Measurements from ENCODE around the gene STAT4.
A peak's percentile ranks its signal among the peaks of the same experiment; 100 is the strongest.

Gene STAT4

GRCh38 chr2:191158193-191158592 is 7.4 kb upstream of the STAT4 start:
- no peak for DNase-seq (ENCODE audit: extremely low read depth, low read depth)
- H3K4me3 ChIP-seq (replicated peaks; ENCODE audit: low read depth, low read length), result no peak overlapping the region
- TF ChIP-seq CTCF (IDR thresholded peaks at IDR 0.05; ENCODE audit: low read depth, low read length, missing control alignments), result no peak

GRCh38 chr2:191155608-191156071 is 4.8 kb upstream of the STAT4 start:
- no peak overlapping the region for H3K4me3 ChIP-seq (replicated peaks; ENCODE audit: low read depth, low read length)
- no peak for DNase-seq (ENCODE audit: extremely low read depth, low read depth)
- TF ChIP-seq CTCF (IDR thresholded peaks at IDR 0.05; ENCODE audit: low read depth, low read length, missing control alignments), result peak; percentile 62

GRCh38 chr2:191153716-191154115 is 2.9 kb upstream of the STAT4 start:
- no peak overlapping the region for H3K4me3 ChIP-seq (replicated peaks; ENCODE audit: low read depth, low read length)
- DNase-seq (ENCODE audit: extremely low read depth, low read depth), result no peak
- no peak for TF ChIP-seq CTCF (IDR thresholded peaks at IDR 0.05; ENCODE audit: low read depth, low read length, missing control alignments)

GRCh38 chr2:191152482-191153240 is 1.9 kb upstream of the STAT4 start:
- peak; percentile 53 for DNase-seq (ENCODE audit: extremely low read depth, low read depth)
- H3K4me3 ChIP-seq (replicated peaks; ENCODE audit: low read depth, low read length), result no peak overlapping the region
- TF ChIP-seq CTCF (IDR thresholded peaks at IDR 0.05; ENCODE audit: low read depth, low read length, missing control alignments), result no peak

GRCh38 chr2:191151331-191151730 is 537 bp upstream of the STAT4 start:
- H3K4me3 ChIP-seq (replicated peaks; ENCODE audit: low read depth, low read length), result no peak overlapping the region
- TF ChIP-seq CTCF (IDR thresholded peaks at IDR 0.05; ENCODE audit: low read depth, low read length, missing control alignments), result no peak
- no peak for DNase-seq (ENCODE audit: extremely low read depth, low read depth)

GRCh38 chr2:191150230-191150599 is 579 bp downstream of the STAT4 start:
- no peak for DNase-seq (ENCODE audit: extremely low read depth, low read depth)
- TF ChIP-seq CTCF (IDR thresholded peaks at IDR 0.05; ENCODE audit: low read depth, low read length, missing control alignments), result no peak
- peak overlapping the region; percentile 44 for H3K4me3 ChIP-seq (replicated peaks; ENCODE audit: low read depth, low read length)

GRCh38 chr2:191149391-191149790 is 1.4 kb downstream of the STAT4 start:
- no peak overlapping the region for H3K4me3 ChIP-seq (replicated peaks; ENCODE audit: low read depth, low read length)

More at GRCh38 chr2:191149391-191149790, 1.4 kb downstream of the STAT4 start:
- no peak for TF ChIP-seq CTCF (IDR thresholded peaks at IDR 0.05; ENCODE audit: low read depth, low read length, missing control alignments)
- DNase-seq (ENCODE audit: extremely low read depth, low read depth), result no peak

Data from HFF-Myc (cell line).